Activated naive CD8-positive, alpha-beta T cell treated with anti-CD3 and anti-CD28 coated beads, Interleukin-2, amount 50 U/mL, for 24 hours (primary cell): Measurements from ENCODE around the gene IFT122.
A peak's percentile ranks its signal among the peaks of the same experiment; 100 is the strongest.
"Not testable (repeated sequence)": the region's sequence is repeated elsewhere in the genome, so short reads cannot be mapped to it uniquely, and the experiment has no call there.

Source experiments
- ATAC-seq: fragments of 150-1000 bp; cut with Tn5 transposase; one replicate; pipeline ENCODE4 v1.10.0; 2021
- DNase-seq: peaks from one replicate; pipeline ENCODE4 v3.0.0; 2021
- H3K27ac Mint-ChIP-seq: one replicate; pipeline ENCODE4 v1.8.0; 2021; ENCODE audit warnings: mild to moderate bottlenecking, mixed read lengths
- H3K27me3 Mint-ChIP-seq: one replicate; pipeline ENCODE4 v1.8.0; 2021; ENCODE audit warnings: mixed read lengths
- H3K36me3 Mint-ChIP-seq: one replicate; pipeline ENCODE4 v1.8.0; 2021; ENCODE audit warnings: low read depth, mixed read lengths
- H3K4me1 Mint-ChIP-seq: one replicate; pipeline ENCODE4 v1.8.0; 2021; ENCODE audit warnings: mixed read lengths
- H3K4me3 Mint-ChIP-seq: one replicate; pipeline ENCODE4 v1.8.0; 2021; ENCODE audit warnings: mild to moderate bottlenecking, moderate library complexity, mixed read lengths
- H3K9me3 Mint-ChIP-seq: one replicate; pipeline ENCODE4 v1.8.0; 2021; ENCODE audit warnings: mixed read lengths

IFT122 gene

DNA sequence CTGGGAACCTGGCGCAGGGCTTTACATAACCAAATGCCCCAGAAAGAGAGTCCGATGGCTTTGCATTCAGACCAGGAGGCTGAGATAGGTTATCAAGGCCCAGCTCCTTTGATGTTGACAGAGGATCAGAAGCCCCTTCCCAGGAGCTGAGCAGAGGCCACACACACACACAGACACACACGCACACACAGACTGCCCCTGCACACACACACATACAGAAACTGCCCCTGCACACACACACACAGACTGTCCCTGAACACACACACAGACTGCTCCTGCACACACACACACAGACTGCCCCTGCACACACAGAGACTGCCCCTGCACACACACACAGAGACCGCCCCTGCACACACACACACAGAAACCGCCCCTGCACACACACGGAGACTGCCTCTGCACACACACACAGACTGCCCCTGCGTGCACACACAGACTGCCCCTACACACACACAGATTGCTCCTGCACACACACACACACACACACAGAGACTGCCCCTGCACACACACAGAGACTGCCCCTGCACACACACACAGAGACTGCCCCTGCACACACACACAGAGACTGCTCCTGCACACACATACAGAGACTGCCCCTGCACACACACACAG is 75.9 kb downstream of the IFT122 start:
- H3K4me3 Mint-ChIP-seq, H3K27ac Mint-ChIP-seq, ATAC-seq, H3K27me3 Mint-ChIP-seq, H3K36me3 Mint-ChIP-seq, H3K9me3 Mint-ChIP-seq, H3K4me1 Mint-ChIP-seq, DNase-seq: not testable (repeated sequence)

DNA sequence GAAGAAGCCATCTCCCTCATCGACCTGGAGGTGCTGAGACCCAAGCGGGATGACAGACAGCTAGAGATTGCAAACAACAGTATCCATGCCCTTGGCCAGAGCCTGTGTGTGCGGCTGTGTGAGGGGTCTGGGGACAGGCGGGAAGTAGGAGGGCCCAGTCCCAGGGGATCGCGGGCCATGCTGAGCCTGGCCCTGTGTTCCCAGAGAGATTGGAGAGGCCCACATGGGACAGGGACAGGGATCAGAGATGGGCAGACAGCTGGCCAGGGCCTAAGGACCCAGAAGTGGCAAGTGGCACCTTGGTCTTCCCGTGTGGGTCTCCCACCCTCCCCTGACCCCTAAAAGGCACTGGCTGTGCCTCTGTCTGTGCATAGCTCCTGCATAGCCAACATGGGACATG is 77.5 kb downstream of the IFT122 start:
- no peaks in the 10 kb centered on the region for H3K36me3 Mint-ChIP-seq
- no peaks in the 10 kb centered on the region for H3K27me3 Mint-ChIP-seq
- H3K9me3 Mint-ChIP-seq: no peaks in the 10 kb centered on the region
- H3K27ac Mint-ChIP-seq: no peak overlapping the region
- ATAC-seq (no peak), DNase-seq (no peak)
- H3K4me3 Mint-ChIP-seq: no peak overlapping the region
- no peaks in the 10 kb centered on the region for H3K4me1 Mint-ChIP-seq

DNA sequence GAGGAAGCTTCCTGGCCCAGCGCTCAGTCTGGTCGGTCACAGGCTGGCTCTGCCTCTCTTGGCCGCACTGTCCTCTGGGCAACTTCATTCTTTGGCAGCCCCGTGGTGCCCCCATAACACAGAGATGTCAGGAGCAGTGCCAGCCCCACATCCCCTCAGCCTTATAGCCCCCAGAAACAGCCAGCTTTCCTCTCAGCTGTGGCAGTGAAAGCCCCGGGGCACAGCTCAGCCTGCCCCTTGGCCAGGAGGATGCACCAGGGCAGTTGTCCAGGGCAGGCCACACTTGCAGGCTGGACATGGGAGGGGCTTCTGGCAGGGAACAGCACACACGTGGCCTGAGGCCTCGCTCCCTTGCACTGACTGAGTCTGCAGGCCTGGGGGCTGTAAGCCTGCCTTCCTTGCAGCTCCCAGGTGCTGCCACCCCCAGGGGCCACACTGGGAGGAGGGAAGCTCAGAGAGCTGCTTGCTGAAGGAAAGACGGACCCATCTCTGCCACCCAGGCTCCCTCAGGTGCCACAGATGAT is 78.1 kb downstream of the IFT122 start:
- H3K27me3 Mint-ChIP-seq: no peaks in the 10 kb centered on the region
- DNase-seq (no peak), ATAC-seq (no peak)
- no peak overlapping the region for H3K4me3 Mint-ChIP-seq
- H3K4me1 Mint-ChIP-seq: no peaks in the 10 kb centered on the region
- no peaks in the 10 kb centered on the region for H3K36me3 Mint-ChIP-seq
- H3K9me3 Mint-ChIP-seq: no peaks in the 10 kb centered on the region
- H3K27ac Mint-ChIP-seq: no peak overlapping the region

DNA sequence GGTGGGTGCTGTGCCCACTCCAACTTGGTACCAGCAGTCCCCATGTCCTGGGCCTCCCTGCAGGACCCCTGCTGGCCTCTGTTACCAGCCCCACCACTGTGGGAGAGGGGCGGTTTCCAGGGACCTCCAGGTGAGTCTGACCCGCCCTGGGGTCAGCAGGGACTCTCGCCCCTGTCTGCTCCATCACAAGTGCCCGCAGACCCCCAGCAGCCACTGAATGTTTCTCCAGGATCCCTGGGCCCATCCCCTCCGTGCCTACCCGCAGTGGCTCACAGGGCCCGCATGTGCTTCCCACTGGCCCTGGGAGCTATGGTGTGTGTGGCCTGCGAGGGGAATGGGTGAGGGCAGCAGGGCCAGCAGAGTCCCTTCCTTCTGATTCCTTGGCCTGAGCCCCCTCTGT is 78.6 kb downstream of the IFT122 start:
- Mint-ChIP-seq H3K27me3 (no peaks in the 10 kb centered on the region), H3K4me3 (no peak overlapping the region), H3K36me3 (no peaks in the 10 kb centered on the region), H3K27ac (no peak overlapping the region), H3K9me3 (no peaks in the 10 kb centered on the region), H3K4me1 (no peaks in the 10 kb centered on the region)
- no peak for DNase-seq
- no peak for ATAC-seq

DNA sequence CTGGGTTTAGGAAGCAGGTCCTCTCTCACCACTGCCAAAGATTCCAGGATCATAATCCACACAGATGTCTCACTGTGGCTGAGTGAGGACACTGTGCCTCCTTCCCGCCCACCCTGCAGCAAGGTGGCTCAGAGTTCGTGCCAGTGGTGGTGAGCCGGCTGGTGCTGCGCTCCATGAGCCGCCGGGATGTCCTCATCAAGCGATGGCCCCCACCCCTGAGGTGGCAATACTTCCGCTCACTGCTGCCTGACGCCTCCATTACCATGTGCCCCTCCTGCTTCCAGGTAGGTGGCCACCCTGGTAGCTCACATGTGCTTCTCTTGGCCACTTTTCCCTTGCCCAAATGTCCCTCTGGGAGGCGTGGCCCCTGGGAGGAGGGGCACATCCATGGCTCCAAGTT is 79.4 kb downstream of the IFT122 start:
- H3K4me1 Mint-ChIP-seq: no peaks in the 10 kb centered on the region
- H3K9me3 Mint-ChIP-seq: no peaks in the 10 kb centered on the region
- no peak for DNase-seq
- no peaks in the 10 kb centered on the region for H3K27me3 Mint-ChIP-seq
- H3K27ac Mint-ChIP-seq: no peak overlapping the region
- no peaks in the 10 kb centered on the region for H3K36me3 Mint-ChIP-seq
- ATAC-seq: no peak
- no peak overlapping the region for H3K4me3 Mint-ChIP-seq

DNA sequence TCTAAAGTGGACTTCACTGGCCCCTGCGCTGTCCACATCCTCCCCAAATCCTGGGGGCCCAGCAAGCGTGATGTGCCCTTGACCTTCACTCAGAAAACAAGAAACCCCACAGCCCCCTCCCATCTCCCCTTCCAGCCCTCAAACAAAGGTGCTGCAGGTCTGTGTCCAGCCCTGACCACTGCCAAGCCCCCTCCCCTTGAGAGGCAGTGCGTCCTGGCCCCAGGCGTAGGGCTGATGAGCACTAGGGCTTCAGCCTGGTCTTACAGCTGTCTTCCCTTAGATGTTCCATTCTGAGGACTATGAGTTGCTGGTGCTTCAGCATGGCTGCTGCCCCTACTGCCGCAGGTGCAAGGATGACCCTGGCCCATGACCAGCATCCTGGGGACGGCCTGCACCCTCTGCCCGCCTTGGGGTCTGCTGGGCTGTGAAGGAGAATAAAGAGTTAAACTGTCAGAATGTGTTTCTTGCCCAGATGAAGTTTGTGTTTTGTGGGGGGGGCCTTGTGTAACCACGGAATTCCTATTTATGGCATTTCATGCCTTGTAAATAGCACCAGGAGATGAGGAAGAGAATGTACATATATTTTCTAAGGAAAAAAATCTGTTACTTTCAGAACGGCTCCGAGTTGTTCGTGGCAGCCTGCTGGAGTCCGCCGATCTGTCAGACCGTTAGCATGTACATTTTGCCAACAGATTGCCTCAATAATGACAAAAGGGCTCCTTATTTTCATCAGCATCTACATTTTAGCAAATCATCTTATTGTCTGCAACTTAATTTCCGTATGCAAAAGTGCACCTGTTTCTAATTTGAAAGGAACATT is 80.1 kb downstream of the IFT122 start:
- Mint-ChIP-seq H3K36me3 (no peaks in the 10 kb centered on the region), H3K9me3 (no peaks in the 10 kb centered on the region), H3K27ac (no peak overlapping the region), H3K27me3 (no peaks in the 10 kb centered on the region), H3K4me3 (no peak overlapping the region), H3K4me1 (peaks cover 3% of the 10 kb centered on the region)
- ATAC-seq (no peak), DNase-seq (no peak)

DNA sequence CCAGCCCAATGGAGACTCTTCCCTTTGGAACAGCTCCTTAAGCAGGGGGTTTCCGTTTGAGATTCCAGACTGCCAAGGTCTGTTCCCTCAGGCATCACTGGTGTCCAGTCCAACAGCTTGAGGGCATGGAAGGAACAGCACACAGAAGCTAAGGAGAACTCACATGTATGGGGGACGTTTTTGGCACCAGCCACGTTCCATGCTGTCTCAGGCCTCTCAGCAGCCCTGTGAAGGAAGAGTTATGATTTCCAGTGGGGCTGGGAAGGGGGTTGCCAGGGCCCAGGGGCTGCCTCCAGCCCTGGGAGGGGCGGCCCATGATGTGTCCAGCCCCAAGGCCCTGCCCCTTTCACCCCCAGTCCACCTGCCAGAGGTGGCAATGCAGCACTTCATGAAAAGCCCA is 80.9 kb downstream of the IFT122 start:
- Mint-ChIP-seq H3K27me3 (no peaks in the 10 kb centered on the region), H3K4me1 (peaks cover 6% of the 10 kb centered on the region), H3K9me3 (no peaks in the 10 kb centered on the region), H3K4me3 (no peak overlapping the region), H3K36me3 (no peaks in the 10 kb centered on the region), H3K27ac (no peak overlapping the region)
- ATAC-seq (no peak), DNase-seq (no peak)

DNA sequence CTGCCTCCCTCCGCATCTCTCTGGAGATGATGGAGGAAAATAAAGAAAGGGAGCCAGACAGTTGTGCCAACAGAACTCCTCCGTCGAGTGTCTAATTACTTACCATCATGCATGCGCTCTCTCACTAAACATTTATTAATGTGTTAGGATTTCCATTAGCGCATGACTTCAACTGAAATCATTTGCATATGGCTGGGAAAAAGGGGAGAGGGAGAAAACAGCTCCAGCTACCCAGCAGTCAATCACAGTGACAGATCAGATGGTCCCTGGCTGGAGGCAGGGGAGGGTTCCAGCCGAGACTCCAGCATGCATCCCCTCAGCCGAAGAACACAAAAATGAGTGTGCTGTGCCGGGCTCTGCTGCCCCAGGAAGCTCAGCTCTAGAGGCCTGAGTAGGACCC is 81.6 kb downstream of the IFT122 start:
- ATAC-seq (no peak), DNase-seq (no peak)
- Mint-ChIP-seq H3K27ac (no peak overlapping the region), H3K36me3 (no peaks in the 10 kb centered on the region), H3K4me1 (peaks cover 10% of the 10 kb centered on the region), H3K27me3 (no peaks in the 10 kb centered on the region), H3K4me3 (no peak overlapping the region), H3K9me3 (no peaks in the 10 kb centered on the region)

DNA sequence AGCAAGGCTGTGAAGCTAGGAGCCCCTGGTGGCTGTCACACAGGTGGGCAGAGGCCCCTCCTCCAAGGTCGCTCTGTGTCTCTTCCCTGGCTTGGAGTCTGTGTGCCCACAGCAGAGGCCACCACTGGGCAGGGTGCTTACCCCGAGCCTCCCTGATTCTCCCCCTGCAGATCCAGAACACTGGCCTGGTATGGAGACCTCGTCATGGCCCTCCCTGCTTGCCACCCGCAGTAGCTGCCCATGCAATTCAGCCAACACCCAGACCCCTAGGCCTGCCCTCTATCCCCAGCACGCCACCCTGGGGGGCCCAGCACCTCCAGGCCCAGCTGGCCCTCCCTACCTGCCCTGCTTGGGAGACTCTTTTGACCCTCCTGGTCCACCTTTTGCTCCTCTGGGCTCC is 82.9 kb downstream of the IFT122 start:
- ATAC-seq: no peak
- Mint-ChIP-seq H3K4me1 (peaks cover 11% of the 10 kb centered on the region), H3K27ac (no peak overlapping the region), H3K9me3 (no peaks in the 10 kb centered on the region), H3K4me3 (no peak overlapping the region), H3K27me3 (no peaks in the 10 kb centered on the region), H3K36me3 (no peaks in the 10 kb centered on the region)
- DNase-seq: no peak

DNA sequence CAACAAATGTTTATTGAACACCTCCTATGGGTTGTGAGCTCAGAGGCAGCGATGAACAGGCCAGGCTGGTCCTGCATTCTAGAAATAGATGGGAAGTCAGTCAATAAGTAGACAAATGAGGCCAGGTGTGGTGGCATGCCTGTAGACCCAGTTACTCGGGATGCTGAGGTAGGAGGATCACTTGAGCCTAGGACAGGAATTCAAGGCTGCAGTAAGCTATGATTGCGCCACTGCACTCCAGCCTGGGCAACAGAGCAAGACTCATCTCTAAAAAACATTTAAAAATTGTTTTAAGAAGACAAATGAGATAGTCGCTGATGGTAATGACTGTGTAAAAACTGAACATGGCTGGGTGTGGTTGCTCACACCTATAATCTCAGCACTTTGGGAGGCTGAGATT is 84.1 kb downstream of the IFT122 start:
- no peak overlapping the region for H3K4me3 Mint-ChIP-seq
- H3K27ac Mint-ChIP-seq: no peak overlapping the region
- H3K36me3 Mint-ChIP-seq: no peaks in the 10 kb centered on the region
- H3K27me3 Mint-ChIP-seq: no peaks in the 10 kb centered on the region
- H3K4me1 Mint-ChIP-seq: peaks cover 11% of the 10 kb centered on the region
- H3K9me3 Mint-ChIP-seq: no peaks in the 10 kb centered on the region
- ATAC-seq (no peak), DNase-seq (no peak)

DNA sequence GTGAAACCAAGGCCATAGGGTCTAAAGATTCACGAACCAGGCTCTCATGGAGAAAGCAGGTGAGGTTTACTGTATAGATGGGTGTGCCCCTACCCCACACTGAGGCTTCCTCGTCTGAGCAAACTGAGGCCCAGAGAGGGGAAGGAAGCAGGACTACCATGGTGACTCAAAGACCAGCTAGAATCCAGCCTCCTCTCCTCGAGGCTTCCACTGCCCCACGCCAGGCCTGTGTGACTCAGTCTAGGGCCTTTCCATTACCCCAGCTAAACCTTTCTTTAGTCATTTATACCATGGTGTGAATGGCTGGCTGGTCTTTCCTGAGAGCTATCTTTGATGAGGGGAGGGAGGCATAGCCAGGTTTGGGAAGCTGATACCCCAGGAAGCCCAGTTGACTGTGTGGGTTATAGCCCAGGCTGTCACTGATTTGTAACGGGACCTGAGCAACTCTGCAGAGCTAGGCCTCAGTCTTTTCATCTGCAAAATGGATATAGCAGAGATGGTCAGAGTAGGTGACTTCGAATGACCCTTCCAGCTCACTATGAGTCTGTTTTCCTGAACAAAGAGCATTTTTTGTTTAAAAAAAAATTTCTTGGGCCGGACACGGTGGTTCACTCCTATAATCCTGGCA is 85.4 kb downstream of the IFT122 start:
- DNase-seq (peak; percentile 16), ATAC-seq (peak; percentile 80)
- Mint-ChIP-seq H3K36me3 (no peaks in the 10 kb centered on the region), H3K27me3 (no peaks in the 10 kb centered on the region), H3K9me3 (no peaks in the 10 kb centered on the region), H3K4me1 (peaks cover 11% of the 10 kb centered on the region), H3K27ac (no peak overlapping the region), H3K4me3 (no peak overlapping the region)

DNA sequence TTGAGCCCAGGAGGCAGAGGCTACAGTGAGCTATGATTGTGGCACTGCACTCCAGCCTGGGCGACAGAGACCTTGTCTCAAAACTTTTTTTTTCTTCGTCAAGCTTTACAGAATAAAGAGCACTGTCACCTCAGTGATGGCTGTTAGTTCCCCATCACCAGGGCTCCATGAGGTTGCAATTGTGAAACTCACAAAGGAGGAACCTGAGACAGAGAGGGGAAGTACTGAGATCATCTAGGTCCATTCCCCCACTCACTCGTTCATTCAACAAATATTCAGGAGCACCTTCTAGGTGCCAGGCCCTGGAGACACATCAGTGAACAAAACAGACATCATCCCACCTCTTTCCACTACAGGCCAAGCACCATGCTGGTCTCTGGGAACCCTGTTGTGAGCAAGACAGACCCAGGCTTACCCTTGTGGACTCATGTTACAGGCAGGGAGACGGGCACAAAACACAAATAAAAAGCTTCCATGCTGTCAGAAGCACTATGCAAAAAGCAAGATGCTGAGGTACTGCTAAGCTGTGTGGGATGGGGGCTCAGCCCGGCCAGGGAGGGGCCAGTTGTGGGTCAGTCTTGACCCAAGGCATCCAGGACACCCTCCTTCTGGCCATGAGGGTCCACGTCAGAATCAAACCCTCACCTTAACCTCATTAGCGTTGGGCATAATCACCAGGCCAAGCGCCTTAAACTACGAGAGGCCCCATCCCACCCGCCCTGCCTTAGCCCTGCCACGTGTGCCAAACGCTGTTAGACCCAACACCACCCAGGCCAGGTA is 86.3 kb downstream of the IFT122 start:
- H3K9me3 Mint-ChIP-seq: no peaks in the 10 kb centered on the region
- ATAC-seq (peak; percentile 26), DNase-seq (peak; percentile 6)
- H3K4me1 Mint-ChIP-seq: peaks cover 11% of the 10 kb centered on the region
- no peaks in the 10 kb centered on the region for H3K36me3 Mint-ChIP-seq
- H3K27me3 Mint-ChIP-seq: no peaks in the 10 kb centered on the region
- no peak overlapping the region for H3K27ac Mint-ChIP-seq
- H3K4me3 Mint-ChIP-seq: no peak overlapping the region

DNA sequence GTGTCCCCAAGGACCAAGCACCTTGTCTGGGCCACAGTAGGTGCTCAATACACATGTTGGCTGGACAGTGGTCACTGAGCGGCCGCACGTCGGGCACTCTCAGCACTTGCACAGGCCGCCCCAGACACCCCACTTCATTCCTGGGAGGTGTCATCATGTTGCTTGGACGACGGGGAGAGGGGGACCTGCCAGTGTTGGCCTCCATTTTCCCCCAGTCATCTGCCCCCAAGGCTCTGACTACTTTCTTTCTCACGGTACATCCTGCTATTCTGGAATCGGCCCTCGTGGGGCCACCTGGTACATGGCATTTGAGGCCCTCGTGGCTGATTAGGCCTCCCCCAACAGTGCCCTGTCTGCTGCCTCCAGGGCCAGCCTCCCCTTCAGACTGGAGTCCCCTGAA is 87.2 kb downstream of the IFT122 start:
- H3K4me3 Mint-ChIP-seq: no peak overlapping the region
- no peaks in the 10 kb centered on the region for H3K27me3 Mint-ChIP-seq
- DNase-seq (no peak), ATAC-seq (no peak)
- H3K4me1 Mint-ChIP-seq: peaks cover 11% of the 10 kb centered on the region
- no peaks in the 10 kb centered on the region for H3K36me3 Mint-ChIP-seq
- no peaks in the 10 kb centered on the region for H3K9me3 Mint-ChIP-seq
- no peak overlapping the region for H3K27ac Mint-ChIP-seq

DNA sequence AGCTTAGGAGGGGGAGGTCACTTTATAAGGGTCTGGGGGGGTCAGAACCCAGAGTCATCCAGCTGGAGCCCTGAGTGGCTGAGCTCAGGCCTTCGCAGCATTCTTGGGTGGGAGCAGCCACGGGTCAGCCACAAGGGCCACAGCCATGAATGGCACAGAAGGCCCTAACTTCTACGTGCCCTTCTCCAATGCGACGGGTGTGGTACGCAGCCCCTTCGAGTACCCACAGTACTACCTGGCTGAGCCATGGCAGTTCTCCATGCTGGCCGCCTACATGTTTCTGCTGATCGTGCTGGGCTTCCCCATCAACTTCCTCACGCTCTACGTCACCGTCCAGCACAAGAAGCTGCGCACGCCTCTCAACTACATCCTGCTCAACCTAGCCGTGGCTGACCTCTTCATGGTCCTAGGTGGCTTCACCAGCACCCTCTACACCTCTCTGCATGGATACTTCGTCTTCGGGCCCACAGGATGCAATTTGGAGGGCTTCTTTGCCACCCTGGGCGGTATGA is 88.6 kb downstream of the IFT122 start, which contains the start of gene RHO:
Gene RHO (plus strand): TSS at position 51 of the 512 bp plus-strand sequence. CDS start 95 bp downstream, at position 146.
- DNase-seq (no peak), ATAC-seq (no peak)
- no peak within 1 kb of the TSS for H3K4me3 Mint-ChIP-seq
- H3K9me3 Mint-ChIP-seq: no peaks in the 10 kb centered on the region
- no peaks in the 10 kb centered on the region for H3K36me3 Mint-ChIP-seq
- H3K4me1 Mint-ChIP-seq: peaks cover 11% of the 10 kb centered on the region
- H3K27me3 Mint-ChIP-seq: no peaks in the 10 kb centered on the region
- no peak within 1 kb of the TSS for H3K27ac Mint-ChIP-seq
